GM18499 (cell line): ENCODE data around the gene RIMBP2.
"Not testable (repeated sequence)": the region's sequence is repeated elsewhere in the genome, so short reads cannot be mapped to it uniquely, and the experiment has no call there.

Experiments
- ATAC-seq: cut with Tn5 transposase; IDR thresholded peaks from one replicate; pipeline ENCODE4 v1.9.1; 2021; ENCODE audit warnings: moderate number of reproducible peaks; ENCODE audit not compliant: insufficient read depth, unreplicated experiment

RIMBP2 gene, protein sequence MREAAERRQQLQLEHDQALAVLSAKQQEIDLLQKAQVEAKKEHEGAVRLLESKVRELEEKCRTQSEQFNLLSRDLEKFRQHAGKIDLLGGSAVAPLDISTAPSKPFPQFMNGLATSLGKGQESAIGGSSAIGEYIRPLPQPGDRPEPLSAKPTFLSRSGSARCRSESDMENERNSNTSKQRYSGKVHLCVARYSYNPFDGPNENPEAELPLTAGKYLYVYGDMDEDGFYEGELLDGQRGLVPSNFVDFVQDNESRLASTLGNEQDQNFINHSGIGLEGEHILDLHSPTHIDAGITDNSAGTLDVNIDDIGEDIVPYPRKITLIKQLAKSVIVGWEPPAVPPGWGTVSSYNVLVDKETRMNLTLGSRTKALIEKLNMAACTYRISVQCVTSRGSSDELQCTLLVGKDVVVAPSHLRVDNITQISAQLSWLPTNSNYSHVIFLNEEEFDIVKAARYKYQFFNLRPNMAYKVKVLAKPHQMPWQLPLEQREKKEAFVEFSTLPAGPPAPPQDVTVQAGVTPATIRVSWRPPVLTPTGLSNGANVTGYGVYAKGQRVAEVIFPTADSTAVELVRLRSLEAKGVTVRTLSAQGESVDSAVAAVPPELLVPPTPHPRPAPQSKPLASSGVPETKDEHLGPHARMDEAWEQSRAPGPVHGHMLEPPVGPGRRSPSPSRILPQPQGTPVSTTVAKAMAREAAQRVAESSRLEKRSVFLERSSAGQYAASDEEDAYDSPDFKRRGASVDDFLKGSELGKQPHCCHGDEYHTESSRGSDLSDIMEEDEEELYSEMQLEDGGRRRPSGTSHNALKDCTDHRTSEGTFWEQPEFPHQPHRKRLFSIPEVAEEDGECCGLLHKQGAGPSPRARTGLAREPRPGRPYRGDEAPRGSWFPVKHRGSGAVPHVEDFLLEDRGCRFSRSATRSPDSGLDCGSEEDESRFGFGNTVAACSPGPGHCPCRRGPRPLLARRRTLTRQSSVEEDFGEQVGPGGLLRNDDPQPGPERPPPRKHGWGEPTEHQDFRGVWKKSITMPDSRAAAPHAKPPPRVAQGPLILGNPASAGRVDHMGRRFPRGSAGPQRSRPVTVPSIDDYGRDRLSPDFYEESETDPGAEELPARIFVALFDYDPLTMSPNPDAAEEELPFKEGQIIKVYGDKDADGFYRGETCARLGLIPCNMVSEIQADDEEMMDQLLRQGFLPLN (N-terminal part only)

DNA sequence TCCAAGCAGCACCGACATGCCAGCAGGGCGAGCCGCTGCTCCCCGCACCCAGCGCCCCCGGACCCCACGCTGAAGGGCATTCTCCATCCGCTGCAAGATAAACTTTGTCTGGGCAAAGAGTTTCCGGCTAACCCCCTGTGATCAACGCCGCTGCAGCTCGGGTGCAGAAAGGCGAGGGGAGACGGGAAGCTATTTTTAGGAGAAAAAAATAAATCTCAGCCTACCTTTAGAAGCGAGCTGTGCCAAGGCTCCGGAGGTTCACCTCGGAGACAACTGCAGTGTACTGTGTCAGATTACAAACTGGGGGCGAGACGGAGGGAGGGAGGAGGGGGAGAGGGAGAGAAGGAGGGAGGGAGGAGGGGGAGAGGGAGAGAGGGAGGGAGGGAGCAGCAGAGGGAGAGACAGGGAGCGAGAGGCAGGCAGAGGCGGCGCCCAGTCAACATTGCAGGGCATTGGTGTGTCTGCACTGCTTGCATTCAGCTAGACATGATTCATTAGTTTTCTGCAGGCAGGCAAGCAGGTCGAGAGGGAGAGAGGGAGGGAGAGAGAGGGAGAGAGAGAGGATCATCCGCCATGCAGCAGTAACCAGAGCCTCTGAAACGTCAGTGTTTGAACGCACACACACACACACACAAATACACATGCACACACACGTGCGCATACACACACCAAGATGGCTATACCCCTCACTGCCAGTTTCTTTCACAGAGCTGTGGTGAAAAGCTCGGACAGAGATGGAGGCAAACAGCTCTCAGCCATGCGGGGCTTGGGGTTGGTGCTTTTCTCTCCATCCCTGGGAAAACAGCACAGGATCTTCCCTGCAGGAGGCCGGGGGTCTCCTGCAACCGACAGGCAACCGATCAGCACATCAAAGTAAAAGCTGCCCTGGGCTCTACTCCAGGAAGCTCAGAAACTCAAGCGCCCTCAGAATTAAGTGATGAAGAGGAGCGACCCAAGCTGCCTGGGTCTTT, at the start of gene RIMBP2:
Gene RIMBP2, minus strand, starts transcription at position 302 of the 971 bp plus-strand sequence. CDS start 237,286 bp downstream, outside the sequence.
- ATAC-seq = no peak

GRCh38 chr12:130765186-130765659, 49.1 kb upstream of the RIMBP2 start:
- no peak for ATAC-seq

GRCh38 chr12:130764475-130765185, 48.5 kb upstream of the RIMBP2 start:
- no peak for ATAC-seq

DNA sequence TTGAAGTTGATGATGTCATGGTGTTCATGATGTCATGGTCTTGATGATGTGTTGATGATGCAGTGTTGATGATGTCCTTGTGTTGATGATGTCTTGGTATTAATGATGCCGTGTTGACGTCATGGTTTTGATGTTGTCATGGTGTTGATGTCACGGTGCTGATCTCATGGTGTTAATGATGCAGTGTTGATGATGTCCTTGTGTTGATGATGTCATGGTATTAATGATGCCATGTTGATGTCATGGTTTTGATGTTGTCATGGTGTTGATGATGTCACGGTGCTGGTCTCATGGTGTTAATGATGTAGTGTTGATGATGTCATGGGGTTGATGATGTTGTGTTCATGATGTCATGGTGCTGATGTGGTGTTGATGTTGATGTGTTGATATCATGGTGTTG, 48.0 kb upstream of the RIMBP2 start:
- ATAC-seq = no peak

DNA sequence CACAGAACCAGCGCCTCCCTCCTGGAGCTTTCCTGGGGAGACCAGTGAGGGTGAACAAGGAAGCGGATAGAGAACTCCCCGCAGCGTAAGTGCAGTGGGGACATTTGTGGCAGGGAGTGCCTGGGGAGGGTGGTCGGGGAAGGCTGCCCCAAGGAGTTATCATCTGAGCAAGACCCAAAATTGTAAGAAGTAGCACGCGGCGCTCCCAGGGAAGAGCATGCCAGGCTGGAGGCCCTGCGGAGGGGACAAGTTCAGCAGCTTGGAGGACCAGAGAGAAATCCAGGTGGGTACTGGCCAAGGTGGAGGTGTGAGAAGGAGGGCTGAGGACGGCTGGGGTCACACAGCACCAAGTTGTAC, 46.2 kb upstream of the RIMBP2 start:
- ATAC-seq = no peak

GRCh38 chr12:130761537-130762318, 45.6 kb upstream of the RIMBP2 start:
- ATAC-seq = no peak

DNA sequence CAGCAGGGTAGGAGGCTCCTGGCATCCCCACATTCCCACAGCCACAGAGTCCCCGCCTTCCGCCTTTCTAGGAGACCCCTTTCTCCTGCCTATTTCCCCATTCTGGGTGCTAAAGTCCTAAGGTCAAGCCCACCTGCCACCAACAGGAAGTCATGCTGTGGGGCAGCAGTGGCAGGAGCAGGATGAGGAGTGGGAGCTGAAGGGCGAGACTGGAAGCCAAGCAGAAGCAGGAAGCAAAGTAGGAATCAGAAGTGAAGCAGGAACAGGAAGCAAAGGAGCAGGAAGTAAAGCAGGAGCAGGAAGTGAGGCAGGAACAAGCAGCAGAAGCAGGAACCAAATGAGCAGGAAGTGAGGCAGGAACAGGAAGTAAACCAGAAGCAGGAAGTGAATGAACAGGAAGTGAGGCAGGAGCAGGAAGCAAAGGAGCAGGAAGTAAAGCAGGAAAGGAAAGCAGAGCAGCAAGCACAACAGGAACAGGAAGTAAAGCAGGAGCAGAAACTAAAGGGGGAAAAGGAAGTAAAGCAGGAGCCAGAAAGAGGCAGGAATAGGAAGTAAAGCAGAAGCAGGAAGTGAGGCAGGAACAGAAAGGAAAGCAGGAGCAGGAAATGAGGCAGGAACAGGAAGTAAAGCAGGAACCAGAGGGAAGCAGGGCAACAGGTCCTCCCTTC, 38.3 kb upstream of the RIMBP2 start:
- no peak for ATAC-seq

GRCh38 chr12:130752692-130753230, 36.7 kb upstream of the RIMBP2 start:
- no peak for ATAC-seq

DNA sequence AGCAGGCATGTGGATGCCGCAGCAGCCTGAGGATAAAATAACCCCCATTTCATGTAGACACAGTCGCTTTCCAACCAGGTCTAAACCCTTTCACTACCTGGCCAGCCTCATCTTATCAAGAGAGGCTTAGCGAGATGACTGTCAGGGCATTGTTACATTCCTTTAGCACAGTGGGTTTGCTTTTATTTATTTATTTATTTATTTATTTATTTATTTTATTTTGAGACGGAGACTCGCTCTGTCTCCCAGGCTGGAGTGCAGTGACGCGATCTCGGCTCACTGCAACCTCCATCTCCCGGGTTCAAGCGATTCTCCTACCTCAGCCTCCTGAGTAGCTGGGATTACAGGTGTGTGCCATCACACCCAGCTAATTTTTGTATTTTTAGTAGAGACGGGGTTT, 35.9 kb upstream of the RIMBP2 start:
- not testable (repeated sequence) for ATAC-seq

GRCh38 chr12:130748786-130749185, 32.7 kb upstream of the RIMBP2 start:
- no peak for ATAC-seq

- peak; percentile 63 for ATAC-seq
Observed at GRCh38 chr12:130747867-130748740, 32.0 kb upstream of the RIMBP2 start.

- ATAC-seq = no peak
Observed at GRCh38 chr12:130746546-130746945, 30.4 kb upstream of the RIMBP2 start.

DNA sequence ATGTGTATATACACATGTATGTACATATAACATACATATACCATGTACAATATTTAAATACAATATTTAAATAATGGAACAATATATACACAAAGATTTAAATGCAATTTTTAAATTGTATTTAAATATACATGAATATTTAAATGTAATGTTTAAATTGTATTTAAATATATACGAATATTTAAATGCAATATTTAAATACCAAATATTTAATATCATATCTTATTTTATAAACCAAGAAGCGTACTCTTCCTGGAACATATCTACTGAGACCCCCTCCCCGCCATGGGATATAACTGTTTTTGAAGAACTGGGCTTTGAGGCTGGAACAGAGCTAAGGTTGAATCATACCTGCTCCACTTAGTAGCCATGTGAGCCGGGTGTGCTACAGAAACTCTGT, 29.8 kb upstream of the RIMBP2 start:
- ATAC-seq = no peak

DNA sequence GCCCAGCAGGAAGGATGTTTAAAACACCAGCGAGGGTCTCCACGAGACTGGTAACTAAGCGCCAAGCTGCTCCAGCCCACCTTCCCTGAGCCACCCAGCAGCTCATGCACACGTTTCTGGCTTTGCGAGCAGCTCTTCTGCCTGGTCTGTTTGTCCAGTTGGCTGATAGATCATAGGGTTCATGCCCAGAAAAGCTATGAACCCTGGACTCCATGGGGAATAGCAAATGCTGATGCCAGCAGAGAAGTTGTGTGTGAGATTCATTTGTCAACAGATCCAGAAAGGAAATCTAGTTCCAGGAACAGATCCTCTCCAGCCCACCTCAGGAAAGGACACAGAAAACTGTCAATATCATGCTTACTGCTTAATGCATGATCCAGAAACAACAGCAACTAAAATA, 28.2 kb upstream of the RIMBP2 start:
- no peak for ATAC-seq

- no peak for ATAC-seq
Observed at GRCh38 chr12:130743606-130744005, 27.5 kb upstream of the RIMBP2 start.

DNA sequence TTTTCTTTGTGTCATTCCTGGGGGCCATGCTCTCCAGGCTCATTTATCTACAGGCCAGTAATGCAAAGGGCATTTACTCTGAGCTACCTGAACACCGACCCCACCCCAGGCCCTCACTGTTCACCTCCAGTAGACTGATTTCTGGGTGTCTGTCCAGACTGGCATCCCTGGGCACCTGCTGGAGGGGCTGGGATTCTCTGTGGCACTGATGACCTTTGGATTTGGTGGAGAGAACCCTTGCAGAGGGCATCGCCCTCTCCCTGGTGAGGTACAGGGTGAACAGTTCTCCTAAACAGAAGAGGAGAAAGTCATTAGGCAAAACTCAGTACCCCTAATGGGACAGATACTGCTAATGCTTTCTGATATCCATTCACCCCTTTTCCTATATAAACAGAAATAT, 27.1 kb upstream of the RIMBP2 start:
- ATAC-seq = no peak
